Measurements from ENCODE around the gene PIWIL4. TPM values are rescaled to one million over a fixed set of nuclear protein-coding genes. Genes with fewer than 3 reads are reported as not detected.

Gene PIWIL4
- total and polyA plus RNA-seq, 2 of the 8 experiments (the other 6 are each of a cell fraction or from before 2014, with no cell fraction given): 0.51 to 0.52 TPM

- Histone ChIP-seq H3K9me3 (ENCODE audit: insufficient read depth in 2 of 2, low read depth in 1 of 2, low read length in 1 of 2) (no peaks in the 10 kb centered on the region), H3K4ac (replicated peaks; ENCODE audit: insufficient read length, low read depth, low read length) (no peak overlapping the region), H3K36me3 (ENCODE audit: control insufficient read depth in 2 of 4, insufficient read depth in 4 of 4, low read length in 3 of 4) (no peaks in the 10 kb centered on the region), H3K4me2 (ENCODE audit: insufficient read depth in 1 of 2, low read depth in 2 of 2, low read length in 2 of 2) (no peak overlapping the region), H2BK20ac (ENCODE audit: low read length) (no peak overlapping the region), H3K27me3 (replicated peaks in 1 of 4; ENCODE audit: control insufficient read depth in 3 of 4, extremely low read depth in 1 of 4, insufficient read depth in 3 of 4, low read length in 3 of 4) (no peaks in the 10 kb centered on the region), H4K8ac (ENCODE audit: extremely low read depth, insufficient read depth, low read length) (no peak overlapping the region), H3K79me2 (ENCODE audit: control insufficient read depth in 1 of 2, insufficient read depth in 2 of 2, low read length in 2 of 2) (no peaks in the 10 kb centered on the region), H4K5ac (ENCODE audit: insufficient read length, low read depth, low read length) (no peak overlapping the region), H3K9ac (replicated peaks in 1 of 4; ENCODE audit: extremely low read depth in 1 of 4, low read depth in 3 of 4, low read length in 3 of 4) (no peak overlapping the region), H3K4me3 (ENCODE audit: extremely low read depth in 1 of 4, insufficient read depth in 2 of 4, low read depth in 3 of 4, low read length in 4 of 4) (no peak overlapping the region), H3K56ac (replicated peaks; ENCODE audit: insufficient read length, low read depth, low read length) (no peak overlapping the region), H3K27ac (ENCODE audit: low read depth, low read length) (no peak overlapping the region), H3K18ac (ENCODE audit: extremely low read depth, low read length) (no peak overlapping the region), H2AFZ (ENCODE audit: low read length) (no peak overlapping the region), H3K23me2 (ENCODE audit: low read depth, low read length) (no peaks in the 10 kb centered on the region), H3K14ac (ENCODE audit: insufficient read length) (no peak overlapping the region), H2BK12ac (ENCODE audit: low read depth, low read length) (no peak overlapping the region), H2AK5ac (ENCODE audit: low read depth, low read length) (no peak overlapping the region), H2BK120ac (replicated peaks; ENCODE audit: low read depth, low read length) (no peak overlapping the region), H3K79me1 (ENCODE audit: low read depth, low read length) (no peaks in the 10 kb centered on the region), H3K4me1 (replicated peaks in 1 of 4; ENCODE audit: control insufficient read depth in 3 of 4, insufficient read depth in 4 of 4, low read length in 3 of 4) (peaks cover 2 to 3% (median 2%) of the 10 kb centered on the region in 4 experiments; a peak in 3 of 7 replicates), H4K91ac (replicated peaks; ENCODE audit: insufficient read length, low read length) (no peak overlapping the region), H2BK5ac (ENCODE audit: low read depth, low read length) (no peak overlapping the region), H3K23ac (ENCODE audit: insufficient read length) (no peak overlapping the region), H4K20me1 (replicated peaks in 1 of 2; ENCODE audit: control insufficient read depth in 1 of 2, insufficient read depth in 2 of 2, low read length in 2 of 2) (no peaks in the 10 kb centered on the region), H2BK15ac (ENCODE audit: low read length) (no peak overlapping the region)
- TF ChIP-seq, protein P1, sequence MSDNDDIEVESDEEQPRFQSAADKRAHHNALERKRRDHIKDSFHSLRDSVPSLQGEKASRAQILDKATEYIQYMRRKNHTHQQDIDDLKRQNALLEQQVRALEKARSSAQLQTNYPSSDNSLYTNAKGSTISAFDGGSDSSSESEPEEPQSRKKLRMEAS (IDR thresholded peaks at IDR 0.05): no peak
- TF ChIP-seq RNF2 (IDR thresholded peaks at IDR 0.05; ENCODE audit: borderline replicate concordance, low read depth, low read length, missing control alignments, poor library complexity, severe bottlenecking) (no peak), CEBPB (IDR thresholded peaks at IDR 0.05; ENCODE audit: low read depth, low read length) (peak; percentile 69; the same call in 1 of the 2 replicates)
- ChIA-PET POLR2A (ENCODE audit: partially characterized antibody) (interaction anchor here (0.8 to 1.1 kb wide), 2 partner anchors 27 to 54 kb away, joined by 3 read pairs; no protein-coding TSS in a partner anchor), CTCF (ENCODE audit: partially characterized antibody) (interaction anchor here (0.9 to 1.9 kb wide), 7 partner anchors 13 to 747 kb away, joined by 3 to 6 read pairs (median 3); no protein-coding TSS in a partner anchor)
- FAIRE-seq: no peak
- 94% methylated on average over 1 of the region's 1 CpG; no CpG with 5 or more reads in 1 of the 2 experiments for whole genome bisulfite sequencing, 2 experiments (ENCODE audit: extremely low coverage in 1 of 2, insufficient coverage in 1 of 2, insufficient read length in 1 of 2, insufficient replicate concordance in 2 of 2, low coverage in 1 of 2, low lambda C conversion rate in 2 of 2, missing lambda C conversion rate in 1 of 2)
- DNase-seq (ENCODE audit: low read depth in 1 of 2, low spot score in 2 of 2): no peak
These were observed 36.4 kb downstream of the PIWIL4 start for GRCh38 chr11:94603587-94603986.
